ENCODE data around the gene MYH14. TPM values are rescaled to one million over a fixed set of nuclear protein-coding genes. Genes with fewer than 3 reads are reported as not detected.

Gene MYH14
- total RNA-seq, 1 donor from 2014 or later = not detected

DNA sequence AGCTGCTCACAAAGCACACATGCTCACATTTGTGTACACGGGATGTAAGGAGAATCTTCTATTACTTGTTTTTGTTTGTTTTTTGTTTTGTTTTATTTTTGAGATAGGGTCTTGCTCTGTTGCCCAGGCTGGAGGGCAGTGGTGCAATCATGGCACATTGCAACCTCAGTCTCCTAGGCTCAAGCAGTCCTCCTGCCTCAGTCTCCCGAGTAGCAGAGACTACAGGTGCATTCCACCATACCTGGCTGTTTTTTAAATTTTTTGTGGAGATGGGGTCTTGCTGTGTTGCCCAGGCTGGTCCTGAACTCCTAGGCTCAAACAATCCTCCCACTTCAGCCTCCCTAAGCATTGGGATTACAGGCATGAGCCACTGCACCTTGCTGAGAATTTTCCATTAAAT lies 83.9 kb downstream of the MYH14 start:
- no peaks in the 10 kb centered on the region for H3K4me1 ChIP-seq (ENCODE audit: insufficient read depth, low read length)
- H3K4me2 ChIP-seq (ENCODE audit: low read length) = no peak overlapping the region
- H2AFZ ChIP-seq (ENCODE audit: low read depth, low read length) = no peak overlapping the region
- no peaks in the 10 kb centered on the region for H3K79me2 ChIP-seq (ENCODE audit: insufficient read depth, low read length)
- Mint-ChIP-seq H3K36me3 (ENCODE audit: low read depth, unreplicated experiment) (no peaks in the 10 kb centered on the region), H3K4me3 (ENCODE audit: unreplicated experiment) (no peak overlapping the region), H3K4me1 (ENCODE audit: low read depth, unreplicated experiment) (no peaks in the 10 kb centered on the region), H3K9me3 (ENCODE audit: unreplicated experiment) (peaks cover 11% of the 10 kb centered on the region), H3K27ac (ENCODE audit: unreplicated experiment) (no peak overlapping the region), H3K27me3 (ENCODE audit: low read depth, unreplicated experiment) (no peaks in the 10 kb centered on the region)
- H3K27me3 ChIP-seq (ENCODE audit: insufficient read depth, low read length) = no peaks in the 10 kb centered on the region
- H4K20me1 ChIP-seq (ENCODE audit: insufficient read depth, low read length) = no peaks in the 10 kb centered on the region
- H3K4me3 ChIP-seq (ENCODE audit: insufficient read depth, low read depth, low read length) = no peak overlapping the region
- TF ChIP-seq EZH2 (IDR thresholded peaks at IDR 0.05; ENCODE audit: insufficient read depth, low read length) = no peak
- TF ChIP-seq, protein P1, sequence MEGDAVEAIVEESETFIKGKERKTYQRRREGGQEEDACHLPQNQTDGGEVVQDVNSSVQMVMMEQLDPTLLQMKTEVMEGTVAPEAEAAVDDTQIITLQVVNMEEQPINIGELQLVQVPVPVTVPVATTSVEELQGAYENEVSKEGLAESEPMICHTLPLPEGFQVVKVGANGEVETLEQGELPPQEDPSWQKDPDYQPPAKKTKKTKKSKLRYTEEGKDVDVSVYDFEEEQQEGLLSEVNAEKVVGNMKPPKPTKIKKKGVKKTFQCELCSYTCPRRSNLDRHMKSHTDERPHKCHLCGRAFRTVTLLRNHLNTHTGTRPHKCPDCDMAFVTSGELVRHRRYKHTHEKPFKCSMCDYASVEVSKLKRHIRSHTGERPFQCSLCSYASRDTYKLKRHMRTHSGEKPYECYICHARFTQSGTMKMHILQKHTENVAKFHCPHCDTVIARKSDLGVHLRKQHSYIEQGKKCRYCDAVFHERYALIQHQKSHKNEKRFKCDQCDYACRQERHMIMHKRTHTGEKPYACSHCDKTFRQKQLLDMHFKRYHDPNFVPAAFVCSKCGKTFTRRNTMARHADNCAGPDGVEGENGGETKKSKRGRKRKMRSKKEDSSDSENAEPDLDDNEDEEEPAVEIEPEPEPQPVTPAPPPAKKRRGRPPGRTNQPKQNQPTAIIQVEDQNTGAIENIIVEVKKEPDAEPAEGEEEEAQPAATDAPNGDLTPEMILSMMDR (IDR thresholded peaks at IDR 0.05; ENCODE audit: insufficient read depth, low read depth, low read length) = no peak
- H3K27ac ChIP-seq (ENCODE audit: low read depth, low read length) = no peak overlapping the region
- no peaks in the 10 kb centered on the region for H3K9me3 ChIP-seq (ENCODE audit: insufficient read depth, low read depth, low read length)
- H3K9ac ChIP-seq (ENCODE audit: low read length) = no peak overlapping the region
- DNase-seq (ENCODE audit: low read depth) (no peak), FAIRE-seq (no peak)
- no peaks in the 10 kb centered on the region for H3K36me3 ChIP-seq (ENCODE audit: insufficient read depth, low read length)

DNA sequence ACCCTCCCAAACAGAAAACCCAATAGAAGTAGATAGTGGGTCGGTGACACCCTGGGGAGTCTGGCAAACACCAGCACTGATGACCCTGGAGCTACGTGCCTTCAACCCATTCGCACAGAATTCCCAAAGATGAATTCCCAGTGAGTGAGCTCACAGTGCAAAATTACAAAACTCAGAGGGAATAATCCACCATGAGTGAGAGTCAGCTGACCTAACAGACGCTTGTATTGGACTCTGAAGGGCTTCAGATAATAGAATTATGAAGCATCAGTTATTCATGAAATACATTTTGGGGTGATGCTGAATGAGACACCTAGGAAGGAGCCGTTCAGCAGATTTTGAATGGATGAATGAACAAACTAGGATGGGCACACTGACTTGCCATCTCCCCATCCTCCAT lies 85.5 kb downstream of the MYH14 start:
- Histone ChIP-seq H3K4me1 (ENCODE audit: insufficient read depth, low read length) (no peaks in the 10 kb centered on the region), H3K27ac (ENCODE audit: low read depth, low read length) (no peak overlapping the region), H2AFZ (ENCODE audit: low read depth, low read length) (no peak overlapping the region), H3K4me2 (ENCODE audit: low read length) (no peak overlapping the region), H3K79me2 (ENCODE audit: insufficient read depth, low read length) (no peaks in the 10 kb centered on the region), H3K27me3 (ENCODE audit: insufficient read depth, low read length) (no peaks in the 10 kb centered on the region), H3K4me3 (ENCODE audit: insufficient read depth, low read depth, low read length) (no peak overlapping the region), H4K20me1 (ENCODE audit: insufficient read depth, low read length) (no peaks in the 10 kb centered on the region), H3K9ac (ENCODE audit: low read length) (no peak overlapping the region), H3K36me3 (ENCODE audit: insufficient read depth, low read length) (no peaks in the 10 kb centered on the region), H3K9me3 (ENCODE audit: insufficient read depth, low read depth, low read length) (no peaks in the 10 kb centered on the region)
- DNase-seq (ENCODE audit: low read depth) = no peak
- Mint-ChIP-seq H3K4me3 (ENCODE audit: unreplicated experiment) (no peak overlapping the region), H3K36me3 (ENCODE audit: low read depth, unreplicated experiment) (no peaks in the 10 kb centered on the region), H3K27me3 (ENCODE audit: low read depth, unreplicated experiment) (no peaks in the 10 kb centered on the region), H3K9me3 (ENCODE audit: unreplicated experiment) (peaks cover 11% of the 10 kb centered on the region), H3K27ac (ENCODE audit: unreplicated experiment) (no peak overlapping the region), H3K4me1 (ENCODE audit: low read depth, unreplicated experiment) (no peaks in the 10 kb centered on the region)
- TF ChIP-seq, protein P1 (IDR thresholded peaks at IDR 0.05; ENCODE audit: insufficient read depth, low read depth, low read length) = no peak
- TF ChIP-seq EZH2 (IDR thresholded peaks at IDR 0.05; ENCODE audit: insufficient read depth, low read length) = no peak
- no peak for FAIRE-seq

DNA sequence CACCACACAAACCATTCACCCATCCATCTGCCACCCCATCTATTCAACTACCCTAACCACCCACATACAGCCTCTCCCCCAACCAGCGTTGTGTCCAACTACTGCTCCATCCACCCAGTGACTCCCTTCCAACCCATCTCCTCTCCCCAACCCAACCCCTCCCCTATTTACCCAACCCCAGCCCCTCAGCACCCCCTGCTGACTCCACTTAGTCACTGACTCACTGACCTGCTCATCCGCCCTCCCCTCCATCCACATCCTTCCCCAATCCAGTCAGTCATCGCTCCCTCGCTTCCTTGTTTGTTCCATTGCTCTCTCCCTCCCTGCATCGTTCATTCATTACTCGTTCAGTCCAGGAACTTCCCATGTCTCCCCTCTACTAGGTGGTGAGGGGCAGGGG lies 86.6 kb downstream of the MYH14 start:
- no peaks in the 10 kb centered on the region for H3K4me1 Mint-ChIP-seq (ENCODE audit: low read depth, unreplicated experiment)
- no peak for FAIRE-seq
- H3K27ac Mint-ChIP-seq (ENCODE audit: unreplicated experiment) = no peak overlapping the region
- H3K79me2 ChIP-seq (ENCODE audit: insufficient read depth, low read length) = no peaks in the 10 kb centered on the region
- H3K9ac ChIP-seq (ENCODE audit: low read length) = no peak overlapping the region
- no peak for DNase-seq (ENCODE audit: low read depth)
- peaks cover 12% of the 10 kb centered on the region for H3K9me3 Mint-ChIP-seq (ENCODE audit: unreplicated experiment)
- no peak overlapping the region for H3K4me2 ChIP-seq (ENCODE audit: low read length)
- H3K36me3 Mint-ChIP-seq (ENCODE audit: low read depth, unreplicated experiment) = no peaks in the 10 kb centered on the region
- no peaks in the 10 kb centered on the region for H3K27me3 Mint-ChIP-seq (ENCODE audit: low read depth, unreplicated experiment)
- no peak for TF ChIP-seq EZH2 (IDR thresholded peaks at IDR 0.05; ENCODE audit: insufficient read depth, low read length)
- TF ChIP-seq, protein P1 (IDR thresholded peaks at IDR 0.05; ENCODE audit: insufficient read depth, low read depth, low read length) = no peak
- H3K4me1 ChIP-seq (ENCODE audit: insufficient read depth, low read length) = no peaks in the 10 kb centered on the region
- no peak overlapping the region for H3K4me3 Mint-ChIP-seq (ENCODE audit: unreplicated experiment)
- no peaks in the 10 kb centered on the region for H3K9me3 ChIP-seq (ENCODE audit: insufficient read depth, low read depth, low read length)
- no peak overlapping the region for H3K27ac ChIP-seq (ENCODE audit: low read depth, low read length)
- H3K4me3 ChIP-seq (ENCODE audit: insufficient read depth, low read depth, low read length) = no peak overlapping the region
- no peaks in the 10 kb centered on the region for H3K36me3 ChIP-seq (ENCODE audit: insufficient read depth, low read length)
- H4K20me1 ChIP-seq (ENCODE audit: insufficient read depth, low read length) = no peaks in the 10 kb centered on the region
- no peaks in the 10 kb centered on the region for H3K27me3 ChIP-seq (ENCODE audit: insufficient read depth, low read length)
- no peak overlapping the region for H2AFZ ChIP-seq (ENCODE audit: low read depth, low read length)
